Ishikawa (cell line): Measurements from ENCODE around the gene PPP1R36.

ENCODE experiments used
- CEBPB ChIP-seq: IDR thresholded peaks from 2 replicates; pipeline ENCODE4 v1.6.1; 2012
- CREB1 ChIP-seq: IDR thresholded peaks from 2 replicates; pipeline ENCODE4 v1.6.1; 2012; ENCODE audit warnings: low read depth
- EGR1 ChIP-seq: IDR thresholded peaks from 2 replicates; pipeline ENCODE4 v1.6.1; 2012
- EP300 ChIP-seq: IDR thresholded peaks from 2 replicates; pipeline ENCODE4 v1.6.1; 2012; ENCODE audit warnings: borderline replicate concordance
- FOXM1 ChIP-seq: IDR thresholded peaks from 2 replicates; pipeline ENCODE4 v1.6.1; 2012; ENCODE audit warnings: low read depth, borderline replicate concordance
- MAX ChIP-seq: IDR thresholded peaks from 2 replicates; pipeline ENCODE4 v1.6.1; 2012
- NFIC ChIP-seq: IDR thresholded peaks from 2 replicates; pipeline ENCODE4 v1.6.1; 2012
- RAD21 ChIP-seq: IDR thresholded peaks from 2 replicates; pipeline ENCODE4 v1.6.1; 2012; ENCODE audit warnings: low read depth
- REST ChIP-seq: IDR thresholded peaks from 2 replicates; pipeline ENCODE4 v1.6.1; 2012; ENCODE audit warnings: low read depth, mild to moderate bottlenecking
- TAF1 ChIP-seq: IDR thresholded peaks from 2 replicates; pipeline ENCODE4 v1.6.1; 2012; ENCODE audit warnings: low read depth, mild to moderate bottlenecking
- TCF12 ChIP-seq: IDR thresholded peaks from 2 replicates; pipeline ENCODE4 v1.6.1; 2012; ENCODE audit warnings: low read depth
- TEAD4 ChIP-seq: IDR thresholded peaks from 2 replicates; pipeline ENCODE4 v1.6.1; 2012
- USF1 ChIP-seq: IDR thresholded peaks from 2 replicates; pipeline ENCODE4 v1.6.1; 2012
- YY1 ChIP-seq: IDR thresholded peaks from 2 replicates; pipeline ENCODE4 v1.6.1; 2012; ENCODE audit warnings: low read depth
- ZBTB7A ChIP-seq: IDR thresholded peaks from 2 replicates; pipeline ENCODE4 v1.6.1; 2012; ENCODE audit warnings: low read depth

The PPP1R36 gene

GRCh38 chr14:64594438-64594837, 44.7 kb downstream of the PPP1R36 start:
- TF ChIP-seq YY1, result no peak
- no peak for TF ChIP-seq CEBPB
- TF ChIP-seq NFIC, result no peak
- no peak for TF ChIP-seq TAF1
- no peak for TF ChIP-seq EP300
- TF ChIP-seq RAD21, result no peak
- no peak for TF ChIP-seq CREB1

- TF ChIP-seq CREB1 (no peak), EGR1 (no peak), EP300 (no peak), ZBTB7A (no peak), TAF1 (no peak), REST (no peak), NFIC (no peak), TEAD4 (no peak), MAX (no peak), USF1 (no peak), CEBPB (no peak), TCF12 (no peak), YY1 (no peak)
Measured at GRCh38 chr14:64598404-64598803, 48.6 kb downstream of the PPP1R36 start.

- TF ChIP-seq NFIC, result no peak
- TF ChIP-seq ZBTB7A, result no peak
Measured at GRCh38 chr14:64601571-64601970, 51.8 kb downstream of the PPP1R36 start.

DNA sequence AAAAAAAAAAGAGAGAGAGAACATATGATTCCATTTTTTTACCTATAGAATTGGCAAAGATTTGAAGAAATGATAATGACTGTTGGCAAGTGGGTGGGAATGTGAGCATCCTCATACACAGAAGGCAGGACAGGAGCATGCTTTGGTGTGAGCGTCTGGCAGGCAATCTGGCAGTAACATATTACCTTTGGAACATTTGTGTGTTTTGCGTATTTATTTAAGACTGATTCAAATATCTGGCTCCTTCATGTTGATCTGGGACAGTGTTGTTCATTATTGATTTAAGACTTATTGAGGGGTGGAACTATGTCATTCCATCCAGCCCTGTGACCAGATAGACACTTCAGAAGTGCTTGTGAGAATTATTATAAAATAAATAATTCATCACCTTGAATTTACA, 53.1 kb downstream of the PPP1R36 start:
- TF ChIP-seq NFIC, result no peak
- TF ChIP-seq EGR1, result no peak
- TF ChIP-seq CEBPB, result no peak
- no peak for TF ChIP-seq USF1
- TF ChIP-seq YY1, result no peak
- no peak for TF ChIP-seq TCF12
- no peak for TF ChIP-seq REST
- TF ChIP-seq FOXM1, result no peak
- no peak for TF ChIP-seq EP300
- TF ChIP-seq TEAD4, result no peak
- TF ChIP-seq CREB1, result no peak

DNA sequence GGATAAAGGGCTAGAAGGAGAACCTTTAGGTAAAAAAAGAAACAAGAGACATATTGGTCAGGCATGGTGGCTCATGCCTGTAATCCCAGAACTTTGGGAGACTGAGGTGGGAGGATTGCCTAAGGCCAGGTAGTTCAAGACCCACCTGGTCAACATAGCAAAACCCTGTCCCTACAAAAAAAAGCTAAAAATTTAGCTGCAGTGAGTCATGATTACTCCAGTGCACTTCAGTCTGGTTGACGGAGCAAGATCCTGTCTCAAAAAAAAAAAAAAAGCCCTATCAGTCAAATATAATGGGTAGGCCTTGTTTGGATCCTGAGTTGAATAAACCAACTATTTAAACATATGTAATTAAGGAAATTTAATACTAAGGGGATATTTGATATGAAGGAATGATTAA, 54.2 kb downstream of the PPP1R36 start:
- TF ChIP-seq REST (no peak), NFIC (no peak), CEBPB (no peak), FOXM1 (no peak), CREB1 (no peak), EGR1 (no peak), RAD21 (no peak), TCF12 (no peak), YY1 (no peak), TEAD4 (no peak), USF1 (no peak), MAX (no peak), TAF1 (no peak), EP300 (no peak)
